Ramos (cell line): ENCODE measurements around the gene TAF11L13.

Experiments used
- in situ Hi-C: fragments of 300-500 bp; cut with MboI; formaldehyde crosslinking; loops from one replicate; pipeline ENCODE4 v1.14.3; 2022; ENCODE audit warnings: low sequenced_read_pairs; ENCODE audit not compliant: unreplicated experiment

TAF11L13 gene

GRCh38 chr5:17678751-17679324 is 47.0 kb downstream of the TAF11L13 start:
- in situ Hi-C loops, result no loop called here

GRCh38 chr5:17679597-17680203 is 47.8 kb downstream of the TAF11L13 start:
- in situ Hi-C loops, result no loop called here

- in situ Hi-C loops, result no loop called here
Observed at GRCh38 chr5:17680737-17681136, 48.8 kb downstream of the TAF11L13 start.
